Stimulated activated memory B cell treated with anti-CD40 and anti-IgM and Interleukin-4, amounts not matched to agents 10 μg/mL and 1 μg/mL and 100 μg/mL, for 72 hours (primary cell): ENCODE results near the gene SRCAP.

Experiments
- ATAC-seq: fragments of 150-1000 bp; cut with Tn5 transposase; 2 replicates; pipeline ENCODE4 v1.10.0; 2021
- H3K27ac Mint-ChIP-seq: one replicate; pipeline ENCODE4 v1.8.0; 2022; ENCODE audit warnings: mild to moderate bottlenecking, mixed read lengths
- H3K27me3 Mint-ChIP-seq: one replicate; pipeline ENCODE4 v1.8.0; 2022; ENCODE audit warnings: mixed read lengths
- H3K36me3 Mint-ChIP-seq: one replicate; pipeline ENCODE4 v1.8.0; 2022; ENCODE audit warnings: mixed read lengths
- H3K4me1 Mint-ChIP-seq: one replicate; pipeline ENCODE4 v1.8.0; 2022; ENCODE audit warnings: mixed read lengths
- H3K4me3 Mint-ChIP-seq: one replicate; pipeline ENCODE4 v1.8.0; 2022; ENCODE audit warnings: mild to moderate bottlenecking, moderate library complexity, mixed read lengths
- H3K9me3 Mint-ChIP-seq: one replicate; pipeline ENCODE4 v1.8.0; 2022; ENCODE audit warnings: mixed read lengths

SRCAP gene

GRCh38 chr16:30659507-30660423 is 39.2 kb upstream of the SRCAP start:
- ATAC-seq: no peak
- Mint-ChIP-seq H3K9me3 (no peaks in the 10 kb centered on the region), H3K27ac (peak overlapping the region; percentile 93), H3K27me3 (no peaks in the 10 kb centered on the region), H3K4me3 (peak overlapping the region; percentile 81), H3K36me3 (peaks cover 59% of the 10 kb centered on the region), H3K4me1 (peaks cover 52% of the 10 kb centered on the region)

- Mint-ChIP-seq H3K27ac (peak overlapping the region; percentile 93), H3K36me3 (peaks cover 59% of the 10 kb centered on the region), H3K9me3 (no peaks in the 10 kb centered on the region), H3K27me3 (no peaks in the 10 kb centered on the region), H3K4me1 (peaks cover 53% of the 10 kb centered on the region), H3K4me3 (peak overlapping the region; percentile 81)
- ATAC-seq: no peak
These were observed 38.3 kb upstream of the SRCAP start for GRCh38 chr16:30660424-30661261.

GRCh38 chr16:30662449-30662848 is 36.5 kb upstream of the SRCAP start:
- Mint-ChIP-seq H3K4me1 (peaks cover 47% of the 10 kb centered on the region), H3K27me3 (no peaks in the 10 kb centered on the region), H3K9me3 (no peaks in the 10 kb centered on the region), H3K36me3 (peaks cover 63% of the 10 kb centered on the region), H3K27ac (peak overlapping the region; percentile 74), H3K4me3 (peak overlapping the region; percentile 53)
- no peak for ATAC-seq

- Mint-ChIP-seq H3K4me1 (peaks cover 45% of the 10 kb centered on the region), H3K27me3 (no peaks in the 10 kb centered on the region), H3K4me3 (peak overlapping the region; percentile 23), H3K36me3 (peaks cover 69% of the 10 kb centered on the region), H3K27ac (peak overlapping the region; percentile 74), H3K9me3 (no peaks in the 10 kb centered on the region)
- no peak for ATAC-seq
These were observed 35.9 kb upstream of the SRCAP start for GRCh38 chr16:30663038-30663437.

- no peak for ATAC-seq
- peak overlapping the region; percentile 74 for H3K27ac Mint-ChIP-seq
- peaks cover 45% of the 10 kb centered on the region for H3K4me1 Mint-ChIP-seq
- no peaks in the 10 kb centered on the region for H3K9me3 Mint-ChIP-seq
- H3K27me3 Mint-ChIP-seq: no peaks in the 10 kb centered on the region
- peak overlapping the region; percentile 44 for H3K4me3 Mint-ChIP-seq
- H3K36me3 Mint-ChIP-seq: peaks cover 76% of the 10 kb centered on the region
These were observed 35.2 kb upstream of the SRCAP start for GRCh38 chr16:30663820-30664219.

- H3K4me1 Mint-ChIP-seq: peaks cover 45% of the 10 kb centered on the region
- no peaks in the 10 kb centered on the region for H3K9me3 Mint-ChIP-seq
- peak overlapping the region; percentile 30 for H3K27ac Mint-ChIP-seq
- peaks cover 84% of the 10 kb centered on the region for H3K36me3 Mint-ChIP-seq
- no peaks in the 10 kb centered on the region for H3K27me3 Mint-ChIP-seq
- no peak for ATAC-seq
- H3K4me3 Mint-ChIP-seq: no peak overlapping the region
These were observed 34.3 kb upstream of the SRCAP start for GRCh38 chr16:30664616-30665109.

GRCh38 chr16:30665155-30665829 is 33.7 kb upstream of the SRCAP start:
- peak overlapping the region; percentile 30 for H3K27ac Mint-ChIP-seq
- H3K9me3 Mint-ChIP-seq: no peaks in the 10 kb centered on the region
- H3K27me3 Mint-ChIP-seq: no peaks in the 10 kb centered on the region
- ATAC-seq: no peak
- H3K4me1 Mint-ChIP-seq: peaks cover 45% of the 10 kb centered on the region
- H3K36me3 Mint-ChIP-seq: peaks cover 86% of the 10 kb centered on the region
- H3K4me3 Mint-ChIP-seq: no peak overlapping the region

GRCh38 chr16:30665830-30666190 is 33.2 kb upstream of the SRCAP start:
- Mint-ChIP-seq H3K9me3 (no peaks in the 10 kb centered on the region), H3K27me3 (no peaks in the 10 kb centered on the region), H3K27ac (peak overlapping the region; percentile 30), H3K4me1 (peaks cover 40% of the 10 kb centered on the region), H3K4me3 (no peak overlapping the region), H3K36me3 (peaks cover 82% of the 10 kb centered on the region)
- ATAC-seq: no peak

- H3K36me3 Mint-ChIP-seq: peaks cover 73% of the 10 kb centered on the region
- no peaks in the 10 kb centered on the region for H3K9me3 Mint-ChIP-seq
- no peak for ATAC-seq
- H3K27me3 Mint-ChIP-seq: no peaks in the 10 kb centered on the region
- peaks cover 31% of the 10 kb centered on the region for H3K4me1 Mint-ChIP-seq
- H3K4me3 Mint-ChIP-seq: no peak overlapping the region
- H3K27ac Mint-ChIP-seq: no peak overlapping the region
These were observed 32.3 kb upstream of the SRCAP start for GRCh38 chr16:30666681-30667080.

- no peak for ATAC-seq
- Mint-ChIP-seq H3K9me3 (no peaks in the 10 kb centered on the region), H3K36me3 (peaks cover 65% of the 10 kb centered on the region), H3K4me3 (no peak overlapping the region), H3K27ac (peak overlapping the region; percentile 58), H3K27me3 (no peaks in the 10 kb centered on the region), H3K4me1 (peaks cover 23% of the 10 kb centered on the region)
These were observed 31.5 kb upstream of the SRCAP start for GRCh38 chr16:30667361-30667905.

- H3K36me3 Mint-ChIP-seq: peaks cover 56% of the 10 kb centered on the region
- H3K9me3 Mint-ChIP-seq: no peaks in the 10 kb centered on the region
- H3K4me1 Mint-ChIP-seq: peaks cover 14% of the 10 kb centered on the region
- peak overlapping the region; percentile 58 for H3K27ac Mint-ChIP-seq
- no peak for ATAC-seq
- no peaks in the 10 kb centered on the region for H3K27me3 Mint-ChIP-seq
- no peak overlapping the region for H3K4me3 Mint-ChIP-seq
These were observed 30.6 kb upstream of the SRCAP start for GRCh38 chr16:30668393-30668792.

- H3K27me3 Mint-ChIP-seq: no peaks in the 10 kb centered on the region
- H3K4me3 Mint-ChIP-seq: no peak overlapping the region
- ATAC-seq: no peak
- no peaks in the 10 kb centered on the region for H3K9me3 Mint-ChIP-seq
- H3K4me1 Mint-ChIP-seq: peaks cover 6% of the 10 kb centered on the region
- H3K27ac Mint-ChIP-seq: no peak overlapping the region
- H3K36me3 Mint-ChIP-seq: peaks cover 49% of the 10 kb centered on the region
These were observed 29.7 kb upstream of the SRCAP start for GRCh38 chr16:30669026-30669902.

GRCh38 chr16:30669903-30670824 is 28.8 kb upstream of the SRCAP start:
- Mint-ChIP-seq H3K27me3 (no peaks in the 10 kb centered on the region), H3K27ac (no peak overlapping the region), H3K36me3 (peaks cover 41% of the 10 kb centered on the region), H3K4me3 (no peak overlapping the region), H3K4me1 (peaks cover 5% of the 10 kb centered on the region), H3K9me3 (no peaks in the 10 kb centered on the region)
- peak; percentile 21 for ATAC-seq
